AG09309 (cell line): Measurements from ENCODE around the gene RHO.
"Not testable (repeated sequence)": the region's sequence is repeated elsewhere in the genome, so short reads cannot be mapped to it uniquely, and the experiment has no call there.

Source experiments
- DNase-seq: peaks from one replicate; pipeline ENCODE4 v3.0.0-alpha.2; 2010; ENCODE audit warnings: low read depth
- H3K4me3 ChIP-seq: 2 replicates; pipeline ENCODE4 v1.5.1; 2011; ENCODE audit warnings: mild to moderate bottlenecking, low read depth, low read length, moderate library complexity; ENCODE audit not compliant: control insufficient read depth
- CTCF ChIP-seq: IDR thresholded peaks from 2 replicates; pipeline ENCODE4 v1.5.1; 2011; ENCODE audit warnings: mild to moderate bottlenecking, low read depth, low read length, inconsistent platforms; ENCODE audit not compliant: insufficient read depth, control insufficient read depth; ENCODE audit errors: missing control alignments

RHO gene

GRCh38 chr3:129514563-129514962 lies 13.9 kb upstream of the RHO start:
- no peak for TF ChIP-seq CTCF

GRCh38 chr3:129515108-129515820 lies 13.2 kb upstream of the RHO start:
- DNase-seq, H3K4me3 ChIP-seq: not testable (repeated sequence)

More at GRCh38 chr3:129514563-129514962, 13.9 kb upstream of the RHO start:
- no peak overlapping the region for H3K4me3 ChIP-seq
- no peak for DNase-seq

- not testable (repeated sequence) for DNase-seq, H3K4me3 ChIP-seq
Observed at GRCh38 chr3:129515821-129516432, 12.5 kb upstream of the RHO start.

- H3K4me3 ChIP-seq, result no peak overlapping the region
- TF ChIP-seq CTCF, result no peak
- no peak for DNase-seq
Observed at GRCh38 chr3:129517516-129517915, 10.9 kb upstream of the RHO start.

GRCh38 chr3:129518038-129518561 lies 10.3 kb upstream of the RHO start:
- no peak overlapping the region for H3K4me3 ChIP-seq
- TF ChIP-seq CTCF, result no peak
- DNase-seq, result no peak

GRCh38 chr3:129518581-129518980 lies 9.9 kb upstream of the RHO start:
- no peak for DNase-seq
- H3K4me3 ChIP-seq, result no peak overlapping the region
- no peak for TF ChIP-seq CTCF

GRCh38 chr3:129519449-129519848 lies 9.0 kb upstream of the RHO start:
- no peak for DNase-seq
- TF ChIP-seq CTCF, result no peak
- no peak overlapping the region for H3K4me3 ChIP-seq
